ENCODE results near the gene MLKL. TPM values are rescaled to one million over a fixed set of nuclear protein-coding genes. Genes with fewer than 3 reads are reported as not detected.

The MLKL gene
- total RNA-seq, 1 donor from 2014 or later, result 6.3 TPM

- DNase-seq (ENCODE audit: low read depth) (no peak), FAIRE-seq (no peak)
- Histone ChIP-seq H3K4me3 (ENCODE audit: low read depth, low read length) (no peak overlapping the region), H3K27me3 (ENCODE audit: control insufficient read depth, insufficient read depth, low read length) (no peaks in the 10 kb centered on the region), H3K36me3 (ENCODE audit: control insufficient read depth, insufficient read depth, low read length) (peaks cover 6% of the 10 kb centered on the region)
- no peak for TF ChIP-seq CTCF (IDR thresholded peaks at IDR 0.05; ENCODE audit: insufficient read depth, low read length, severe bottlenecking)
Measured at GRCh38 chr16:74637742-74638453, 62.8 kb downstream of the MLKL start.

- H3K36me3 ChIP-seq (ENCODE audit: control insufficient read depth, insufficient read depth, low read length), result peaks cover 13% of the 10 kb centered on the region
- TF ChIP-seq CTCF (IDR thresholded peaks at IDR 0.05; ENCODE audit: insufficient read depth, low read length, severe bottlenecking), result no peak
- FAIRE-seq, result no peak
Measured at GRCh38 chr16:74635303-74635702, 65.4 kb downstream of the MLKL start.

GRCh38 chr16:74633686-74634085, 67.0 kb downstream of the MLKL start:
- FAIRE-seq (no peak), DNase-seq (ENCODE audit: low read depth) (peak; percentile 32)
- H3K36me3 ChIP-seq (ENCODE audit: control insufficient read depth, insufficient read depth, low read length), result peaks cover 13% of the 10 kb centered on the region
- no peak for TF ChIP-seq CTCF (IDR thresholded peaks at IDR 0.05; ENCODE audit: insufficient read depth, low read length, severe bottlenecking)
- no peak overlapping the region for H3K4me3 ChIP-seq (ENCODE audit: low read depth, low read length)
- H3K27me3 ChIP-seq (ENCODE audit: control insufficient read depth, insufficient read depth, low read length), result no peaks in the 10 kb centered on the region

More at GRCh38 chr16:74635303-74635702, 65.4 kb downstream of the MLKL start:
- Histone ChIP-seq H3K27me3 (ENCODE audit: control insufficient read depth, insufficient read depth, low read length) (no peaks in the 10 kb centered on the region), H3K4me3 (ENCODE audit: low read depth, low read length) (no peak overlapping the region)
- DNase-seq (ENCODE audit: low read depth), result no peak

- Histone ChIP-seq H3K36me3 (ENCODE audit: control insufficient read depth, insufficient read depth, low read length) (peaks cover 20% of the 10 kb centered on the region), H3K4me3 (ENCODE audit: low read depth, low read length) (no peak overlapping the region), H3K27me3 (ENCODE audit: control insufficient read depth, insufficient read depth, low read length) (no peaks in the 10 kb centered on the region)
- DNase-seq (ENCODE audit: low read depth) (no peak), FAIRE-seq (no peak)
- no peak for TF ChIP-seq CTCF (IDR thresholded peaks at IDR 0.05; ENCODE audit: insufficient read depth, low read length, severe bottlenecking)
Measured at GRCh38 chr16:74627506-74628220, 73.0 kb downstream of the MLKL start.

- no peak for FAIRE-seq
- Histone ChIP-seq H3K36me3 (ENCODE audit: control insufficient read depth, insufficient read depth, low read length) (peaks cover 21% of the 10 kb centered on the region), H3K4me3 (ENCODE audit: low read depth, low read length) (no peak overlapping the region), H3K27me3 (ENCODE audit: control insufficient read depth, insufficient read depth, low read length) (no peaks in the 10 kb centered on the region)
- no peak for TF ChIP-seq CTCF (IDR thresholded peaks at IDR 0.05; ENCODE audit: insufficient read depth, low read length, severe bottlenecking)
- no peak for DNase-seq (ENCODE audit: low read depth)
Measured at GRCh38 chr16:74626741-74627416, 73.8 kb downstream of the MLKL start.

All from bronchial epithelial cell (primary cell).